Activated CD8-positive, alpha-beta memory T cell treated with anti-CD3 and anti-CD28 coated beads for 1 hour (primary cell): ENCODE data around the gene BMPR2.
"Not testable (repeated sequence)": the region's sequence is repeated elsewhere in the genome, so short reads cannot be mapped to it uniquely, and the experiment has no call there.

Experiments
- DNase-seq, 2 donors: peaks; one replicate each; pipeline ENCODE4 v3.0.0-alpha.2; 2020; ENCODE audit warnings: low read depth in 1 of 2; ENCODE audit errors: extremely low read depth in 1 of 2

The BMPR2 gene

GRCh38 chr2:202378662-202379358 is 2.7 kb downstream of the BMPR2 start:
- DNase-seq: no peak

GRCh38 chr2:202382684-202383083 is 6.6 kb downstream of the BMPR2 start:
- no peak for DNase-seq

DNA sequence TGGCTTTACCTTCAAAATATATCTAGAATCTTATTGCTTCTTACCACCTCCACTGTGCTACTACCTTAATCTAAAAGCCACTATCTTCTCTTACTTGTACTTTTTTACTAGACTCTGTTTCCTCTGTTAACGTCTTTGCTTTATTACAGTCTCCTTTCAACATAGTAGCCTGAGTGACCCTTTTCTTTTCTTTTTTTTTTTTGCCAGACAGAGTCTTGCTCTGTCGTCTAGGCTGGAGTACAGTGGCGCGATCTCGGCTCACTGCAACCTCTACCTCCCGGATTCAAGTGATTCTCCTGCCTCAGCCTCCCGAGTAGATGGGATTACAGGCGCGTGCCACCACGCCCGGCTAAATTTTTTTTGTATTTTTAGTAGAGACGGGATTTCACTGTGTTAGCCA is 10.4 kb downstream of the BMPR2 start:
- not testable (repeated sequence) for DNase-seq

GRCh38 chr2:202387608-202388342 is 11.6 kb downstream of the BMPR2 start:
- no peak for DNase-seq

- DNase-seq: no peak
Observed at GRCh38 chr2:202400941-202401340, 24.8 kb downstream of the BMPR2 start.

DNA sequence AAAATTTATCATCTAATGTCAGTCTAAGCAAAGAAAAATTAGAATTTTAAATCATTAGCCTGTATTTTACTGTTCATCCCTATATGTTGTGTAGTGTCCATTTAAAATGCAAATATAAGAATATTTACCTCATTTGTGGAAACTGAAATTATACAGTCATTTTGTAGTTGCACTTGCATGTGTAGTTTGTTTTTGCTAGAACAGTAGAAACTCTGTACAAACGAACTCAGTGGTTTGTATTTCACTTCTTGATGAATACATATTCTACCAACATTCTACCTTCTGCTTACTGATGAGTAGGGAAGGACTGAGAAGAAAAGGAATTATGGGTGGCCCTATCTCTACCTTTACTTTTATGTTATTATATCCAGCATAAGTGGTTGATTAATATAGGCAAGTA is 29.7 kb downstream of the BMPR2 start:
- DNase-seq: no peak

DNA sequence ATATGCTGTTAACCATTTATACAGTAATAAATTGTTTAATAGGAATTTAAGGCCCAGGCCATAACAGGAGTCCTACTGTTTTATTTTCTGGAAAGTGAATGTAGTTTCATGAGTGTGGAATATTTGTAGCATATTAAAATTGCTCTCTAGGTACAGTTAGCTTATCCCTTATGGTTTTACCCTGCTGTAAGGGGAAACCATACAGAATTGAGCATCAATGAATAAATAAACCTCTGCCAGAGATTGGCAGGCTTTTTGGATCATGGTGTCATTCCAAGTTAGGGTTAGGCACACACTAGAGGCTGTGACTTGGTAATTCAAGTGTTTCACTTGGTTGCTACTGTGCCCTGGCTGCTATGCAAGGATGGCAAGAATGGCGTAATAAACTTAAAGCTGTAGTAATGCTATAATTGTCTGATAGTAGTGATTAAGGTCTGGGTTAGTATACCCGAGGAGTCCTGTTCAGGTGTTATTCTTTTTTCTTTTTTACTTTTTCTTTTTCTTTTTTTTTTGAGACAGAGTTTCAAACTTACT is 30.4 kb downstream of the BMPR2 start:
- DNase-seq: no peak

DNA sequence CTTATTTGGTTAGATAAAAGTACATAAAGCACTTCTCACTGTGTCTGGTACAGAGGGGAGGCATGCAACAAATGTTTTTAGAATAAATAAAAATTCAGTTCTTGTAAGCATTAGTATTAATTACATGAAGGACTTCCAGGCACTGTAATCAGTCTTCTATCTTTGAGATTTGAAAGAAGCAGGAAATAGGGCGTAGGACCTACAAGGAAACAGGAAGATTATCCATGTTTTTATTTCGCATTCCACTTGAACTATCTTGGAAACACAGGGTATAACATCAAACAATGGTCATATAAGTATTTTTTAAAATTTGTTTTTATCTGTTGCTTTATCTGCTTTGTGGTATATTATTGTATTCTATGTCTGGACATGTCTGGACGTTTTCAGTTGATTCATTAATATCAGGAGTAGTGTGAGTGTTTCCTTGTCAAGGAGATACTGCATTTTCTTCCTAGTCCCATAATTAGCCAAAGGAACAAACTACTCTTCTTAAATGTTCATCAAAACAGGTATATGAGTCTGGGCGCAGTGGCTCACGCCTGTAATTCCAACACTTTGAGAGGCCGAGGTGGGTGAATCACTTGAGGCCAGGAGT is 32.5 kb downstream of the BMPR2 start:
- DNase-seq: no peak

DNA sequence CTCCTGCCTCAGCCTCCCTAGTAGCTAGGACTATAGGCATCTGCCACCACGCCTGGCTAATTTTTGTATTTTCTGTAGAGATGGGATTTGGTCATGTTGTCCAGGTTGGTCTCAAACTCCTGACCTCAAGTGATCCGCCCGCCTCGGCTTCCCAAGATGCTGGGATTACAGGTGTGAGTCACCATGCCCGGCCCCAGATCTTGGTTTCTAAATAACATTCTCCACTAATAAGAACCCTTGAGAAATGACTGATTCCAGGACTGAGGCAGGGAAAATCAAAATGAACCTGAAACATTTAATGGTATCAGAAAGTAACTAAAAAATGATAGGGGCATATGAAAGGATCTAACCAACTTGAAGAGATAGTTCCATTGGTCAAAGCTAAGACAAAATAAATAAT is 34.0 kb downstream of the BMPR2 start:
- no peak for DNase-seq

GRCh38 chr2:202411097-202411496 is 35.0 kb downstream of the BMPR2 start:
- DNase-seq: no peak

DNA sequence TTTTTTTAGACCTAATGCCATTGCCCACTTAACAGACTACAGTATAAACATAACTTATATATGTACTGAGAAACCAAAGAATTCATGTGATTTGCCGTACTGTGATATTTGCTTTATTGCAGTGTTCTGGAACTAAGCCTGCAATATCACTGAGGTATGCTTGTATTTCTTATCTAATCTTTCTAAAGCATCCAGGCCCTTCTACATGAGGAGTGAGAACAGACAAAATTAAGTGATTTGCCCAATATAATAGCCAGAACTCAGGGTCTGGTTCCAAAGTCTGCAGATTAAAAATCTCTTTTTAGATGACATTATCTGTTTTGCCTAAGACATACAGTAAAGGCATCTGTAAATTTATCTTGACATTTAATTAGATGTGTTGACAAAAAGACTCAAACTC is 41.9 kb downstream of the BMPR2 start:
- DNase-seq: no peak

DNA sequence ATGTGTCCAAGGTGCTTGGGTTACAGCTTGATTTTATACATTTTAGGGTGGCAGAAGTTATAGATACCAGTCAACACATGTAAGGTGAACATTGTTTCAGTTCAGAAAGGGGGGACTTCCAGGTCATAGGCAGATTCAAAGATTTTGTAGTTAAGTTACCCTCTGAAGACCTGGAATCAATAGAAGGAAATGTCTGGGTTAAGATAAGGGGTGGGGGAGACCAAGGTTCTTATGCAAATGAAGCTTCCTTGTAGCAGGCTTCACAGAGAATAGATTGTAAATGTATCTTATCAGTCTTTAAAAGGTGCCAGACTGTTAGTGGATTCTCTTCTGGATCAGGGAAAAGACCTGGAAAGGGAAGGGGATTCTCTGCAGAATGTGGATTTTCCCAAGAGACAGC is 42.4 kb downstream of the BMPR2 start:
- DNase-seq: no peak

- DNase-seq: no peak
Observed at GRCh38 chr2:202423139-202423538, 47.0 kb downstream of the BMPR2 start.

GRCh38 chr2:202425036-202425435 is 48.9 kb downstream of the BMPR2 start:
- DNase-seq: no peak

- DNase-seq: no peak
Observed at GRCh38 chr2:202426751-202427150, 50.6 kb downstream of the BMPR2 start.

DNA sequence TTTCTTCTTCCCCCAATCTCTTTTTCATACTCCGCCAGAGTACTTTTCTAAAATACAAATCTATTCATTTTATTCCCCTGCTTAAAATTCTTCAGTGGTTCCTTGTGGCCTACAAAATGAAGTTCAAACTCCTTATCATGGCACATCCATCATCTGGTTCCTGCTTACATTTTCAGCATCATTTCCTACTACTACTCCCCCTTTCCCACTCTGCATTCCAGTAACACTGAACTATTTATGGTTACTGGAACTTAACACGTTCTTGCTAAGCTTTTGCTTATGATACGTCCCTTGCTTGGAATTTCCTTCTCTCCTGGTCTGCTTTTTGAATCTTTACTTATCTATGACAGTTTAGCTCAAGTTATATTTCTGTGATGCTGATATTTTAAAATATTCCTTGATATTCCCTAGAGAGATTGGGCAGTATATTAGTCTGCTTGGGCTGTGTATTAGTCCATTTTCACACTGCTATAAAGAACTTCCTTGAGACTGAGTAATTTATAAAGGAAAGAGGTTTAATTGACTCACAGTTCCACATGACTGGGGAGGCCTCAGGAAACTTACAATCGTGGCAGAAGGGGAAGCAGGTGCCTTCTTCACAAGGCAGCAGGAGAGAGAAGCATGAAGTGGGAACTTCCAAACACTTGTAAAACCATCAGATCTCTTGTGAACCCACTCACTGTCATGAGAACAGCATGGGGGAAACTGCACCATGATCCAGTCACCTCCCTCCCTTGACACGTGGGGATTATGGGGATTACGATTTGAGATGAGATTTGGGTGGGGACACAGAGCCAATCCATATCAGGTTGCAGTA is 53.2 kb downstream of the BMPR2 start:
- no peak for DNase-seq

- no peak for DNase-seq
Observed at GRCh38 chr2:202432776-202433175, 56.6 kb downstream of the BMPR2 start.

GRCh38 chr2:202434472-202434871 is 58.3 kb downstream of the BMPR2 start:
- no peak for DNase-seq

DNA sequence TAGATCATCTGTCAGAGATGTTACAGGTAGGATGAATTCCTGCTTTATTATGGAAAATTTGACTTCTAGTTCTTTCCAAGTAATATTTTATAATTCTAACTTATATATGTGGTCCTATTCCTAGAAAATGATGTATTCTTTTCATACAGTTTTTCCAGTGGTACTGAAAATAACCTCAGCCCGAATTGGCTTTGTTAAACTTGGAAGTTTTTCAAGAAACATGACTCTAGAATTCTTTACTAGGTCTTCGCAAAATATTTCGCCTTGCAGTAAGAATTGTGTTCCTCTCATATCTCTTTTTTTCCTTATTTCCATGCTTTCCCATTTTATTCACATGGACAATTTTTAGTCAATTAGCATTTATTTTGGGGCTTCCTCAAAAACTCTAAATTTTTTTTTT is 60.5 kb downstream of the BMPR2 start:
- no peak for DNase-seq

- DNase-seq: not testable (repeated sequence)
Observed at GRCh38 chr2:202440117-202440516, 64.0 kb downstream of the BMPR2 start.

DNA sequence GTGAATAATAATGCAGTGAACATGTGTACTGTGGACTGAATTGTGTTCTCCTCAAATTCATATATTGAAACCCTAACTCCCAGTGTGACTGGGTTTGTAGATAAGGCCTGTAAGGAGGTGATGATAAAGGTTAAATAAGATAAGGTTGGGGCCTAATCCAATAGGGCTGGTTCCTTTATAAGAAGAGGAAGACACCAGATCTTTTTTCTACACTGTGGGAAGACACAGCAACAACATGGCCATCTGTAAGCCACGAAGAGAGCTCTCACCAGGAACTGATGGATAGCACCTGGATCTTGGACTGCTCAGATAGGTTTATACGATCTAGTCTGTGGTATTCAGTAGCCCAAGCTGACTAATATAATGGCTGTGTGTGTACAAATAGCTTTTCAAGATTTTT is 66.8 kb downstream of the BMPR2 start:
- no peak for DNase-seq
